ENCODE measurements around the gene ZNF18. TPM values are rescaled to one million over a fixed set of nuclear protein-coding genes. Genes with fewer than 3 reads are reported as not detected.
A peak's percentile ranks its signal among the peaks of the same experiment; 100 is the strongest.

The ZNF18 gene
- total RNA-seq, 1 donor from 2014 or later: 7.3 TPM

GRCh38 chr17:12022310-12022709 is 25.0 kb upstream of the ZNF18 start:
- Mint-ChIP-seq H3K4me1 (ENCODE audit: unreplicated experiment) (peaks cover 22% of the 10 kb centered on the region), H3K36me3 (peaks cover 4% of the 10 kb centered on the region), H3K27me3 (peaks cover 14% of the 10 kb centered on the region), H3K9me3 (no peaks in the 10 kb centered on the region), H3K27ac (no peak overlapping the region), H3K4me3 (peak overlapping the region; percentile 90)
- DNase-seq (ENCODE audit: extremely low spot score, unreplicated experiment): no peak
- no peak for TF ChIP-seq CTCF (conservative IDR thresholded peaks at IDR 0.05)

GRCh38 chr17:12021623-12022140 is 24.4 kb upstream of the ZNF18 start:
- peak overlapping the region; percentile 74 for H3K27ac Mint-ChIP-seq
- no peaks in the 10 kb centered on the region for H3K36me3 Mint-ChIP-seq
- no peaks in the 10 kb centered on the region for H3K9me3 Mint-ChIP-seq
- no peak for DNase-seq (ENCODE audit: extremely low spot score, unreplicated experiment)
- peak overlapping the region; percentile 90 for H3K4me3 Mint-ChIP-seq
- peaks cover 22% of the 10 kb centered on the region for H3K4me1 Mint-ChIP-seq (ENCODE audit: unreplicated experiment)
- peaks cover 14% of the 10 kb centered on the region for H3K27me3 Mint-ChIP-seq
- no peak for TF ChIP-seq CTCF (conservative IDR thresholded peaks at IDR 0.05)

DNA sequence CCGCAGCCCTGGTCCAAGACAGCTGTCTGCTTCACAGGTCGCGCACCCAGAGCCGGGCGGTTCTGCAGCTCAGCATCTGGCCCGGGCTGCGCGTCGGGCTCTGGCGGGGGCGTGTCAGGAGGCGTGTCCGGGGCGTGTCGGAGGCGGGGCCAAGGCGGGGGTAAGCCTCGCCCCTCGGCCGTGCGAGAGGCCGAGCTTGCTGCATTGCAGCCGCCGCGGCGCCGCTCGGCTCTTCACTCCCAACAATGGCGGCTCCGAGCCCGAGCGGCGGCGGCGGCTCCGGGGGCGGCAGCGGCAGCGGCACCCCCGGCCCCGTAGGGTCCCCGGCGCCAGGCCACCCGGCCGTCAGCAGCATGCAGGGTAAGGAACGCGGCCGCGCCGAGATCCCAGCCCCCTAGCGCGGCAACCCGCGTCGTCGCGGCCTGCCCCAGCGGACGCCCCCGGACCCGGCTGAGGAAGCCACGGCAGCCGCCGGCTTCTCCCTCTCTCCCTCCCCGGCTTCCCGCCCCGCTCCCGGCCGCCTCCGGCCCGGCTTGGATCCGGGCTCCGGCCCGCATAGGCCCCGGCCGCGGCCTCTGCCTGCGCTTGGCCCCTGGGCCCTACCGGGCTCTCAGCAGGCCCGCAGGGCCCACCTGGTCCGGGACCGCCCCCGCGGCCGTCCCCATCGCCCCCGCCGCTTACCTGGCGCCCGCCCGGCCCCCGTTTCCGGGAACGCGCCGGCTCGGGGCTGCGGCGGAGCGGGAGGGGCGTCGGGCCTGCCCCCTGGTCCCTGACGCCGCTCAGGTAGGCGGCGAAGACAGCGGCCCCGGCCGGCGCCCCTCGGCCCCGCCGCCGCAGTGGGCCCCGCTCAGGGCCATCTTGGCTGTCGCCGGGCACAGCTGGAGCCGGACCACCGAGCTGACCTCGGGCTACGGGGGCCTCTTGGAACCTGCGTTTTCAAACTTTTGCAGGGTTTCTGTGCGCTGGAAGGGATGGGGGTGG is 23.7 kb upstream of the ZNF18 start, which contains the start of gene MAP2K4:
Gene MAP2K4 (plus strand): TSS at position 236 of the 981 bp plus-strand sequence. CDS start 10 bp downstream, at position 246.
- Mint-ChIP-seq H3K9me3 (no peaks in the 10 kb centered on the region), H3K27me3 (peaks cover 14% of the 10 kb centered on the region), H3K36me3 (no peaks in the 10 kb centered on the region), H3K27ac (peak within 1 kb of the TSS; percentile 74), H3K4me3 (peak within 1 kb of the TSS; percentile 90), H3K4me1 (ENCODE audit: unreplicated experiment) (peaks cover 22% of the 10 kb centered on the region)
- no peak for TF ChIP-seq CTCF (conservative IDR thresholded peaks at IDR 0.05)
- peak; percentile 93 for DNase-seq (ENCODE audit: extremely low spot score, unreplicated experiment)

DNA sequence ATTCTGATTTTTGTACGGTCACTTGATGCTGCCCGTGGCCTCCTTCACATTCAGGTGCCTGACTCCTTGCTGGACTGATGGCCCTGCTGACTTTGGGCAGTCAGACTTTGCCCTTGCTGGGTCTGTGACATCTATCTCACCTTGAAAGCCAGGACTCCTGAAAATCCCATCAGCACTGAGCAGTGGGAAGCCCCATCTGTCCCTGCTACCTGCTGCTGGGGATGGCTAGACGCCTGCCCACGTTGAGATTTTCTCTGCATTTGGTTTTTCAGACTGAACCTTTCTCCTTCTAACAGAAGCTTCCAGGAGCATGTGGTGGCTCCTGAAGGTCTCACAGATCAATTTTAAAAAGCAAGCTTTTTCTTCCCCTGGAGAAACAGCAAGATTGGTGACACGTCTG is 10.2 kb upstream of the ZNF18 start:
- no peak for DNase-seq (ENCODE audit: extremely low spot score, unreplicated experiment)
- no peaks in the 10 kb centered on the region for H3K27me3 Mint-ChIP-seq
- H3K36me3 Mint-ChIP-seq: no peaks in the 10 kb centered on the region
- H3K4me1 Mint-ChIP-seq (ENCODE audit: unreplicated experiment): no peaks in the 10 kb centered on the region
- no peak overlapping the region for H3K4me3 Mint-ChIP-seq
- no peak overlapping the region for H3K27ac Mint-ChIP-seq
- TF ChIP-seq CTCF (conservative IDR thresholded peaks at IDR 0.05): no peak
- H3K9me3 Mint-ChIP-seq: no peaks in the 10 kb centered on the region

DNA sequence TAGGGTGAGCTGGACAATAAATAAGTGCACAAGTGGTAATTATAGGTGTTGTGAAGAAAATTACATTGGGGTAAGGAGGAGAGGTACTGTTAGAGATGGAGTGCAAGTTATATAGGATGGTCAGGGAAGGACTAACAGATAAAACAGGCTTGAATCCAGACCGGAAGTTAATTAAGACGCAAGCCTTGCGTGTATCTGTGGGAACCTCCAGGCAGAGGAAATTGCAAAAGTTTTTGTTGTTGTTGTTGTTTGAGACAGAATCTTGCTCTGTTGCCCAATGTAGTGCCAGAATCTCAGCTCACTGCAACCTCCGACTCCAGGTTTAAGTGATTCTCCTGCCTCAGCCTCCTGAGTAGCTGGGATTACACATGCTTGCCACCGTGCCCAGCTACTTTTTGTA is 2.4 kb upstream of the ZNF18 start:
- DNase-seq (ENCODE audit: extremely low spot score, unreplicated experiment): no peak
- TF ChIP-seq CTCF (conservative IDR thresholded peaks at IDR 0.05): no peak
- Mint-ChIP-seq H3K9me3 (no peaks in the 10 kb centered on the region), H3K4me1 (ENCODE audit: unreplicated experiment) (no peaks in the 10 kb centered on the region), H3K27ac (no peak overlapping the region), H3K4me3 (no peak overlapping the region), H3K36me3 (no peaks in the 10 kb centered on the region), H3K27me3 (no peaks in the 10 kb centered on the region)
